Measurements from ENCODE around the gene KDR.

- no peak for TF ChIP-seq CTCF (IDR thresholded peaks at IDR 0.05)
- TF ChIP-seq POLR2A (IDR thresholded peaks at IDR 0.05) = no peak
Measured at GRCh38 chr4:55154290-55154880, 29.0 kb upstream of the KDR start.
